CD4-positive, alpha-beta T cell (primary cell): Measurements from ENCODE around the gene MTUS2. TPM values are rescaled to one million over a fixed set of nuclear protein-coding genes. Genes with fewer than 3 reads are reported as not detected.

ENCODE experiments used
- ATAC-seq: fragments of 200-7000 bp; cut with Tn5 transposase; one replicate; pipeline ENCODE4 v1.10.0; 2022; ENCODE audit warnings: mild to moderate bottlenecking; ENCODE audit not compliant: poor library complexity
- CTCF ChIA-PET: fragments of 350-600 bp; sonication (Branson Sonifier 250); formaldehyde crosslinking; loops from one replicate; lab custom pipeline; 2021; ENCODE audit warnings: antibody characterized with exemption, inconsistent platforms; lab: Charles Lee
- POLR2A ChIA-PET: fragments of 350-600 bp; sonication (Branson Sonifier 250); formaldehyde crosslinking; loops from one replicate; lab custom pipeline; 2021; ENCODE audit warnings: antibody characterized with exemption, inconsistent platforms; lab: Charles Lee
- DNase-seq, 14 experiments: peaks; one replicate each; pipeline ENCODE4 v3.0.0-alpha.2; 2013 to 2020; ENCODE audit warnings: mixed read lengths in 2 of 14
- H3K27ac ChIP-seq, 2 donors: one replicate each; pipeline versions ENCODE4 v1.5.1 to v1.7.0; 2013; ENCODE audit warnings: low read length in 2 of 2, low read depth in 1 of 2, mild to moderate bottlenecking in 1 of 2
- H3K27me3 ChIP-seq, 2 experiments: 1 replicate in 1 of 2; 2 replicates in 1 of 2; pipeline versions ENCODE4 v1.6.1 to v1.7.0; 2013; ENCODE audit warnings: low read length in 2 of 2, control low read depth in 1 of 2, mild to moderate bottlenecking in 1 of 2, moderate library complexity in 1 of 2; ENCODE audit not compliant: insufficient read depth in 2 of 2, control insufficient read depth in 1 of 2
- H3K36me3 ChIP-seq: one replicate; pipeline ENCODE4 v1.6.1; 2013; ENCODE audit warnings: low read length, control low read depth; ENCODE audit not compliant: insufficient read depth
- H3K4me1 ChIP-seq: one replicate; pipeline ENCODE4 v1.6.1; 2013; ENCODE audit warnings: low read length, control low read depth; ENCODE audit not compliant: insufficient read depth
- H3K4me3 ChIP-seq: one replicate; pipeline ENCODE4 v1.5.1; 2013; ENCODE audit warnings: mild to moderate bottlenecking, low read length, moderate library complexity
- H3K9me3 ChIP-seq, 2 experiments: 1 replicate in 1 of 2; 2 replicates in 1 of 2; pipeline versions ENCODE4 v1.6.1 to v1.7.0; 2013; ENCODE audit warnings: low read length in 2 of 2, mild to moderate bottlenecking in 2 of 2, control low read depth in 1 of 2, moderate library complexity in 1 of 2; ENCODE audit not compliant: control insufficient read depth in 1 of 2, insufficient read depth in 1 of 2
- H3K27ac Mint-ChIP-seq: one replicate; pipeline ENCODE4 v1.8.0; 2020; ENCODE audit warnings: mixed read lengths
- H3K27me3 Mint-ChIP-seq: one replicate; pipeline ENCODE4 v1.8.0; 2021; ENCODE audit warnings: mixed read lengths
- H3K36me3 Mint-ChIP-seq: one replicate; pipeline ENCODE4 v1.8.0; 2021; ENCODE audit warnings: low read depth, mixed read lengths
- H3K4me1 Mint-ChIP-seq: one replicate; pipeline ENCODE4 v1.8.0; 2021; ENCODE audit warnings: low read depth, mixed read lengths
- H3K4me3 Mint-ChIP-seq: one replicate; pipeline ENCODE4 v1.8.0; 2020; ENCODE audit warnings: mild to moderate bottlenecking, mixed read lengths
- H3K9me3 Mint-ChIP-seq: one replicate; pipeline ENCODE4 v1.8.0; 2020; ENCODE audit warnings: mixed read lengths
- CTCF ChIP-seq: fragments of 200-600 bp; IDR thresholded peaks from one replicate; pipeline ENCODE4 v1.8.0; 2022; ENCODE audit warnings: antibody characterized with exemption, mild to moderate bottlenecking
- intact Hi-C, 2 experiments: fragments of 100-400 bp; cut with DNase I in 1 of 2; cut with micrococcal nuclease in 1 of 2; formaldehyde crosslinking; loops; one replicate each; pipeline versions ENCODE4 v1.15.1 to v1.9.0; 2023 to 2025; cut with DNase I, micrococcal nuclease
- total RNA-seq, 174 experiments: library from RNA in 2 of 174; stranded (reverse) in 2 of 174; gene quantifications; one replicate each; pipeline ENCODE4 v1.2.3 and lab custom pipeline; 2021 to 2026

Gene MTUS2
- total RNA-seq, 2 experiments from 2014 or later, result 0.38 to 0.81 TPM

GRCh38 chr13:29546662-29547061 lies 726.5 kb downstream of the MTUS2 start:
- DNase-seq (no peak), ATAC-seq (no peak)
- ChIA-PET CTCF (no interaction called here), POLR2A (no interaction called here)
- H3K9me3 Mint-ChIP-seq, result no peaks in the 10 kb centered on the region
- H3K27ac ChIP-seq, result no peak overlapping the region
- H3K4me1 ChIP-seq, result no peaks in the 10 kb centered on the region
- no peak overlapping the region for H3K4me3 Mint-ChIP-seq
- no peak overlapping the region for H3K27ac Mint-ChIP-seq
- H3K36me3 Mint-ChIP-seq, result peaks cover 66% of the 10 kb centered on the region
- no peaks in the 10 kb centered on the region for H3K27me3 Mint-ChIP-seq
- H3K4me3 ChIP-seq, result no peak overlapping the region
- peaks cover 38% of the 10 kb centered on the region for H3K36me3 ChIP-seq
- no peaks in the 10 kb centered on the region for H3K27me3 ChIP-seq
- TF ChIP-seq CTCF, result no peak
- intact Hi-C loops, result no loop called here
- peaks cover 13% of the 10 kb centered on the region for H3K4me1 Mint-ChIP-seq
- no peaks in the 10 kb centered on the region for H3K9me3 ChIP-seq

GRCh38 chr13:29547153-29547552 lies 727.0 kb downstream of the MTUS2 start:
- Histone ChIP-seq H3K27ac (no peak overlapping the region), H3K4me1 (no peaks in the 10 kb centered on the region), H3K36me3 (peaks cover 41% of the 10 kb centered on the region), H3K9me3 (no peaks in the 10 kb centered on the region), H3K4me3 (no peak overlapping the region), H3K27me3 (no peaks in the 10 kb centered on the region)
- Mint-ChIP-seq H3K4me3 (no peak overlapping the region), H3K27me3 (no peaks in the 10 kb centered on the region), H3K9me3 (no peaks in the 10 kb centered on the region), H3K4me1 (peaks cover 12% of the 10 kb centered on the region), H3K27ac (no peak overlapping the region), H3K36me3 (peaks cover 71% of the 10 kb centered on the region)
- no peak for TF ChIP-seq CTCF
- ATAC-seq (no peak), DNase-seq (no peak)
- ChIA-PET CTCF (no interaction called here), POLR2A (no interaction called here)
- intact Hi-C loops, result no loop called here

GRCh38 chr13:29548722-29549121 lies 728.6 kb downstream of the MTUS2 start:
- Mint-ChIP-seq H3K27me3 (no peaks in the 10 kb centered on the region), H3K36me3 (peaks cover 87% of the 10 kb centered on the region), H3K9me3 (no peaks in the 10 kb centered on the region), H3K4me3 (no peak overlapping the region), H3K4me1 (peaks cover 4% of the 10 kb centered on the region), H3K27ac (no peak overlapping the region)
- Histone ChIP-seq H3K9me3 (no peaks in the 10 kb centered on the region), H3K4me3 (no peak overlapping the region), H3K27ac (no peak overlapping the region), H3K4me1 (no peaks in the 10 kb centered on the region), H3K36me3 (peaks cover 56% of the 10 kb centered on the region), H3K27me3 (no peaks in the 10 kb centered on the region)
- ChIA-PET POLR2A (no interaction called here), CTCF (no interaction called here)
- TF ChIP-seq CTCF, result no peak
- ATAC-seq (no peak), DNase-seq (no peak)
- intact Hi-C loops, result no loop called here
